HepG2 (cell line): ENCODE data around the gene MTURN. TPM values are rescaled to one million over a fixed set of nuclear protein-coding genes. Genes with fewer than 3 reads are reported as not detected.

Source experiments
- ARID2 ChIP-seq: sonication (generic); formaldehyde crosslinking; IDR thresholded peaks from 2 replicates; pipeline ENCODE4 v1.8.1; 2022; ENCODE audit warnings: mild to moderate bottlenecking, missing genetic modification reagents, borderline replicate concordance
- CAMTA2 ChIP-seq: sonication (generic); formaldehyde crosslinking; IDR thresholded peaks from 2 replicates; pipeline ENCODE4 v1.4.0; 2020; ENCODE audit warnings: mild to moderate bottlenecking, missing genetic modification reagents, borderline replicate concordance
- CREB1 ChIP-seq, 2 experiments: fragments of 450-650 bp in 1 of 2; IDR thresholded peaks; 2 replicates each; pipeline ENCODE4 v1.6.1; 2016 to 2017; ENCODE audit warnings: control low read depth in 1 of 2, mild to moderate bottlenecking in 1 of 2, missing compliant biosample characterization in 1 of 2, missing genetic modification characterization in 1 of 2
- CREM ChIP-seq, 2 experiments: sonication (generic) in 1 of 2; formaldehyde crosslinking in 1 of 2; IDR thresholded peaks; 2 replicates each; pipeline versions ENCODE4 v1.4.0 to v1.6.1; 2016 to 2020; ENCODE audit warnings: antibody characterized with exemption in 1 of 2, mild to moderate bottlenecking in 1 of 2, missing genetic modification reagents in 1 of 2
- CSRNP1 ChIP-seq: sonication (generic); formaldehyde crosslinking; IDR thresholded peaks from 2 replicates; pipeline ENCODE4 v1.8.1; 2023; ENCODE audit warnings: mild to moderate bottlenecking, missing genetic modification reagents
- HIVEP1 ChIP-seq: sonication (generic); formaldehyde crosslinking; IDR thresholded peaks from 2 replicates; pipeline ENCODE4 v1.4.0; 2020; ENCODE audit warnings: mild to moderate bottlenecking, missing genetic modification reagents
- HOXA3 ChIP-seq: sonication (generic); formaldehyde crosslinking; IDR thresholded peaks from 2 replicates; pipeline ENCODE4 v1.5.0; 2020; ENCODE audit warnings: missing genetic modification reagents
- MTA1 ChIP-seq: sonication (generic); formaldehyde crosslinking; IDR thresholded peaks from 2 replicates; pipeline ENCODE4 v1.4.0; 2020; ENCODE audit warnings: missing genetic modification reagents, mild to moderate bottlenecking, borderline replicate concordance
- NFYC ChIP-seq: IDR thresholded peaks from 2 replicates; pipeline ENCODE4 v1.6.1; 2016; ENCODE audit warnings: missing genetic modification reagents, missing compliant biosample characterization
- RFX5 ChIP-seq: IDR thresholded peaks from 2 replicates; pipeline ENCODE4 v1.6.1; 2011; ENCODE audit warnings: low read depth, low read length, improper control_type of control experiment
- SALL1 ChIP-seq: sonication (generic); formaldehyde crosslinking; IDR thresholded peaks from 2 replicates; pipeline ENCODE4 v1.8.0; 2022; ENCODE audit warnings: mild to moderate bottlenecking, missing genetic modification reagents
- SMARCC2 ChIP-seq: fragments of 450-650 bp; IDR thresholded peaks from 2 replicates; pipeline ENCODE4 v1.6.1; 2017; ENCODE audit warnings: antibody characterized with exemption, mild to moderate bottlenecking
- SMARCE1 ChIP-seq: fragments of 450-650 bp; IDR thresholded peaks from 2 replicates; pipeline ENCODE4 v1.6.1; 2017; ENCODE audit warnings: borderline replicate concordance
- SP4 ChIP-seq: sonication (generic); formaldehyde crosslinking; IDR thresholded peaks from 2 replicates; pipeline ENCODE4 v1.8.1; 2023; ENCODE audit warnings: mild to moderate bottlenecking, missing genetic modification reagents
- TBX3 ChIP-seq: fragments of 450-650 bp; IDR thresholded peaks from 2 replicates; pipeline ENCODE4 v1.6.1; 2017; ENCODE audit warnings: antibody characterized with exemption, mild to moderate bottlenecking, inconsistent platforms, borderline replicate concordance
- THAP11 ChIP-seq: IDR thresholded peaks from 2 replicates; pipeline ENCODE4 v1.6.1; 2016; ENCODE audit warnings: missing biosample characterization, missing genetic modification reagents
- ZFP91 ChIP-seq: sonication (generic); formaldehyde crosslinking; IDR thresholded peaks from 2 replicates; pipeline ENCODE4 v1.9.0; 2022; ENCODE audit warnings: missing genetic modification reagents, mild to moderate bottlenecking, borderline replicate concordance
- ZGPAT ChIP-seq: IDR thresholded peaks from 2 replicates; pipeline ENCODE4 v1.6.1; 2016; ENCODE audit warnings: mild to moderate bottlenecking
- ZHX1 ChIP-seq: sonication (generic); formaldehyde crosslinking; IDR thresholded peaks from 2 replicates; pipeline ENCODE4 v1.8.1; 2022; ENCODE audit warnings: low read depth, mild to moderate bottlenecking, missing genetic modification reagents
- ZNF224 ChIP-seq: sonication (generic); formaldehyde crosslinking; IDR thresholded peaks from 2 replicates; pipeline ENCODE4 v1.5.0; 2020; ENCODE audit warnings: mild to moderate bottlenecking, missing genetic modification reagents
- ZNF484 ChIP-seq: sonication (generic); formaldehyde crosslinking; IDR thresholded peaks from 2 replicates; pipeline ENCODE4 v1.5.1; 2020; ENCODE audit warnings: mild to moderate bottlenecking, low read depth, missing genetic modification reagents, borderline replicate concordance
- ZZZ3 ChIP-seq: sonication (generic); formaldehyde crosslinking; IDR thresholded peaks from 2 replicates; pipeline ENCODE4 v1.4.0; 2020; ENCODE audit warnings: missing genetic modification reagents, mild to moderate bottlenecking, borderline replicate concordance
- polyA plus RNA-seq, 8 experiments: library from polyadenylated mRNA; depleted of rRNA in 3 of 8; stranded (reverse) in 7 of 8; unstranded in 1 of 8; fragments of >200 nt; fragmentation: Illumina TruSeq in 4 of 8; extraction: Trizol in 4 of 8; gene quantifications; 2 replicates each; pipeline versions ENCODE4 v1.2.1 to v1.2.3, GENCODE V29; 2011 to 2016; ENCODE audit warnings: low read depth in 4 of 8, missing spikeins in 1 of 8, mixed read lengths in 1 of 8; ENCODE audit not compliant: insufficient read depth in 1 of 8
- total RNA-seq, 5 experiments: library from RNA; depleted of rRNA; stranded (reverse); fragments of >200 nt; fragmentation: Illumina TruSeq; extraction: Trizol; gene quantifications; 2 replicates each; pipeline ENCODE4 v1.2.3, GENCODE V29; 2016; ENCODE audit warnings: low read depth in 1 of 5

The MTURN gene
- total and polyA plus RNA-seq, 2 of the 13 experiments (the other 11 are each of a cell fraction or from before 2014, with no cell fraction given): 5.7 to 7.2 TPM

- TF ChIP-seq ZZZ3 (CRISPR knock-in tag) (no peak), RFX5 (peak; percentile 76), ARID2 (CRISPR knock-in tag) (peak; percentile 70; the same call in 1 of the 2 replicates), SALL1 (peak; percentile 36; the same call in 1 of the 2 replicates), ZGPAT (CRISPR knock-in tag) (0 out of 2 replicates have a peak, but pooled peaks have one; percentile 50), THAP11 (CRISPR knock-in tag) (peak; percentile 35; the same call in 1 of the 2 replicates), CREM (IDR thresholded peaks at IDR 0.05) (peak; percentile 92), CREM (CRISPR knock-in tag; IDR thresholded peaks at IDR 0.05) (peak; percentile 69), CREB1 (IDR thresholded peaks at IDR 0.05) (peak; percentile 100), CREB1 (CRISPR knock-in tag; IDR thresholded peaks at IDR 0.05) (peak; percentile 96), SMARCE1 (no peak), ZNF484 (CRISPR knock-in tag) (no peak), CSRNP1 (CRISPR knock-in tag) (0 out of 2 replicates have a peak, but pooled peaks have one; percentile 39), SMARCC2 (peak; percentile 90; the same call in 1 of the 2 replicates), MTA1 (CRISPR knock-in tag) (peak; percentile 40; the same call in 1 of the 2 replicates), NFYC (CRISPR knock-in tag) (peak; percentile 84), ZNF224 (no peak), HIVEP1 (CRISPR knock-in tag) (0 out of 2 replicates have a peak, but pooled peaks have one; percentile 19), TBX3 (no peak), ZHX1 (CRISPR knock-in tag) (peak; percentile 100), ZFP91 (CRISPR knock-in tag) (0 out of 2 replicates have a peak, but pooled peaks have one; percentile 42), CAMTA2 (CRISPR knock-in tag) (no peak), SP4 (CRISPR knock-in tag) (0 out of 2 replicates have a peak, but pooled peaks have one; percentile 6), HOXA3 (peak; percentile 100)
Observed at GRCh38 chr7:30134611-30135300, at the start of gene MTURN (continued).
